Activated naive CD4-positive, alpha-beta T cell treated with anti-CD3 and anti-CD28 coated beads for 36 hours (primary cell): ENCODE results near the gene TBX5. TPM values are rescaled to one million over a fixed set of nuclear protein-coding genes. Genes with fewer than 3 reads are reported as not detected.

Experiments
- CTCF ChIA-PET: fragments of 350-600 bp; sonication (Branson Sonifier 250); formaldehyde crosslinking; loops from one replicate; lab custom pipeline; 2021; ENCODE audit warnings: antibody characterized with exemption; lab: Charles Lee
- DNase-seq: peaks from one replicate; pipeline ENCODE4 v3.0.0-alpha.2; 2020
- H3K27ac Mint-ChIP-seq: one replicate; pipeline ENCODE4 v1.8.0; 2021; ENCODE audit warnings: mild to moderate bottlenecking, mixed read lengths
- H3K27me3 Mint-ChIP-seq: one replicate; pipeline ENCODE4 v1.8.0; 2021; ENCODE audit warnings: low read depth, mixed read lengths
- H3K36me3 Mint-ChIP-seq: one replicate; pipeline ENCODE4 v1.8.0; 2021; ENCODE audit warnings: low read depth, mixed read lengths
- H3K4me1 Mint-ChIP-seq: one replicate; pipeline ENCODE4 v1.8.0; 2021; ENCODE audit warnings: low read depth, mixed read lengths
- H3K4me3 Mint-ChIP-seq: one replicate; pipeline ENCODE4 v1.8.0; 2021; ENCODE audit warnings: mild to moderate bottlenecking, moderate library complexity, mixed read lengths
- H3K9me3 Mint-ChIP-seq: one replicate; pipeline ENCODE4 v1.8.0; 2021; ENCODE audit warnings: mixed read lengths
- intact Hi-C: fragments of 100-400 bp; cut with micrococcal nuclease; formaldehyde crosslinking; loops from one replicate; pipeline ENCODE4 v1.15.1; 2023
- total RNA-seq, 2 experiments: library from RNA; stranded (reverse); gene quantifications; one replicate each; pipeline ENCODE4 v1.2.3, GENCODE V29; 2021

Gene TBX5
- total RNA-seq, 2 experiments from 2014 or later, result not detected

DNA sequence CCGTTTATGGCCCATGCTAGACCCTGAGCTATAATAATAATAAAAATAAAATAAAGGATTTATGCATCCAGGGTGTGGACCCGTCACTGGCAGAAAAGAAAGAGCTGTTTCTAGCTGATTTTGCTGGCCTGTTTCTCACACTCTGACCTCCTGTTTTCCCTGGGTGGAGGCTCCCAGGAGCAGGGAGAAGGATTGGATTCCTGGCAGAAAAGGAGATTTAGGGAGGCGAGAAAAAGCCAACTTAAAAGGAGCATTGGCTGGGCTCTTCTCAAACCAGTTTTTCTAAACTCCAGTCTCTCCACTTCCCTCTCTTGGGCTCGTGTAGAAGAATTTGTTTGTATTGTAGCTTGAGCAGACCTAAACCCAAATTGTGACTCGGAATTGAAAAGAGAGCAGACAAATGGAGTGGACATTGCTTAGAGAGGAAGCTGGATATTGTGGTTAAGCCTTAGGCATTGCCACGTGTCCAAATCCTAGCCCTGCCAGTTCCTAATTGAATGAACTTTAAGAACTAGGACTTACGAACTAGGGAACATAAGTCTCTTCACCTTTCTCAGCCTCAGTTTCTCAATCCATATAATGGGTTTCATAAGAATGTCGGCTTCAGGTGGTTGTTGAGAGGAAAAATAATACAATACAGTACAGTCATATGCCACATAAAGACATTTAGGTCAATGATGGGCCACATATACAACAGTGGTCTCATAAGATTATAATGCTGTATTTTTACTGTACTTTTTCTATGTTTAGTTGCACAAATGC is 14.4 kb upstream of the TBX5 start:
- Mint-ChIP-seq H3K27me3 (peaks cover 39% of the 10 kb centered on the region), H3K36me3 (no peaks in the 10 kb centered on the region), H3K9me3 (no peaks in the 10 kb centered on the region), H3K4me3 (no peak overlapping the region), H3K4me1 (no peaks in the 10 kb centered on the region), H3K27ac (no peak overlapping the region)
- CTCF ChIA-PET, result no interaction called here
- DNase-seq, result no peak
- intact Hi-C loops, result no loop called here

DNA sequence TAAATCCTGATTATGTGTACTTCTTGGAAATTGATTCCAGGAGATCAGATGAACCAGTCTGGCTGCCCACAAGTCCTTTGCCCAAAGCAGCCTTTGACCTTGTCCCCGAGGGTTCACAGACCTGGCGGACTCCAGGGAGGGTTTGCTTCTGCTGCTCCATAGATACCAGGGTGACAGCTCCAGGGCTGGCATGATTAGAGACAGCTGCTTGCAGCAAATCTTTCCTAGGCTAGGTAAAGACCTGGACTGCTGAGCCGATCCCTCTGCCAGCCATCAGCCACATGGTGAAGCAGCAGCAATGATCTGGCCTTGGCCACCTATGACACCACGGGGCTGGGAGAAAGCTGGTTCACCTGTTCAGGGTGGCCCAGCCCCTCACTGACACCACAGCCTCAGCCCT is 10.1 kb upstream of the TBX5 start:
- Mint-ChIP-seq H3K4me3 (no peak overlapping the region), H3K27me3 (peaks cover 61% of the 10 kb centered on the region), H3K9me3 (no peaks in the 10 kb centered on the region), H3K36me3 (no peaks in the 10 kb centered on the region), H3K4me1 (no peaks in the 10 kb centered on the region), H3K27ac (no peak overlapping the region)
- intact Hi-C loops, result no loop called here
- no peak for DNase-seq
- CTCF ChIA-PET, result no interaction called here

DNA sequence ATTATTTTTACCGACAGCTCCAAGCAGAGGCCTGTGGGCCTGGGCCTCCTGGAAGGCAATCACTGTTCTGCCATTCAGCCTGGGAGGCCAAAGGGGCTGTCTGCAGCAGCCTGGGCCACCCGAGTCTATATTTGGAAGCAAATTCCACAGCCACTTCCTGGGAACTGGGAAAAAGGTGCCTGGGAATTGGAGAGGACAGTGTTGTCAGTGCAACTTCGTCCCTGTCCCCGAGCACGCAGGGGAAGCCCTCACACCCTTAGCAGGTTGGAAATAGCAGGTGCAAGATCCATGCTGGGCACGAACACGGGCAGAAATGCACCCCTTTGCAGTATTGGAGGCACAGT is 9.6 kb upstream of the TBX5 start:
- Mint-ChIP-seq H3K36me3 (no peaks in the 10 kb centered on the region), H3K4me1 (no peaks in the 10 kb centered on the region), H3K4me3 (no peak overlapping the region), H3K27ac (no peak overlapping the region), H3K9me3 (no peaks in the 10 kb centered on the region), H3K27me3 (peaks cover 64% of the 10 kb centered on the region)
- CTCF ChIA-PET, result no interaction called here
- DNase-seq, result no peak
- intact Hi-C loops, result no loop called here

DNA sequence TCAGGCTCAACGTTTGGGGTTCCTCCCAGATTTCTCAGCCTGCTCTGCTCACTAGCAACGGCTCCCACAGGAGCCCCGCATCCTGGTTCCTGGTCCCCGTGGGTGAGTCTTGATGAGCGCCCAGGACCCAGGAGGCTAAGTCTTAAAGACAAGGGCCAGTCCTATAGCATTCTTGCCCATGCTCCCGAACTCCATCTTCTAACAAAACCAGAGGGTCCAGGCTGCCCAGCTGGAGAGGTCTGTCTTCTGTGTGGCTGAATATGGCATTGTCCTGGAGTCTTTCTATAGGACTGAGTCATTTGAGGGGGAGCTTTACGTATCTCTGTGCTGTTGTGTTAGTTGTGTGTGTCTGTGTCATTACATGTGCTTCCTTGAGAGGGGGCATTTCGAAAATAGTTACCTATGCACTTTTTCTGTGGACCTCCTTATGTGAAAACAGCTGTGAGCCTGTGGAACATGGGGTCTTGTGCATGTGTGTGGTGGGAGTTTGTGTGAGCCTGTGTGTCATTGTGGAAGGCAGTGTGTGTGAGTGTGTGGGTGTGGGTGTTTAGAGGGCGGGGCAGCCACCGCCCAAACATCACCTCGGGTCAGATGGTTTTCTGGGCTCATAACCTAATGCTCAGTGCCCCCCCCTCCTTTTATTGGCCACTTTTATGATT is 9.1 kb upstream of the TBX5 start:
- intact Hi-C loops, result no loop called here
- CTCF ChIA-PET, result no interaction called here
- peaks cover 68% of the 10 kb centered on the region for H3K27me3 Mint-ChIP-seq

DNA sequence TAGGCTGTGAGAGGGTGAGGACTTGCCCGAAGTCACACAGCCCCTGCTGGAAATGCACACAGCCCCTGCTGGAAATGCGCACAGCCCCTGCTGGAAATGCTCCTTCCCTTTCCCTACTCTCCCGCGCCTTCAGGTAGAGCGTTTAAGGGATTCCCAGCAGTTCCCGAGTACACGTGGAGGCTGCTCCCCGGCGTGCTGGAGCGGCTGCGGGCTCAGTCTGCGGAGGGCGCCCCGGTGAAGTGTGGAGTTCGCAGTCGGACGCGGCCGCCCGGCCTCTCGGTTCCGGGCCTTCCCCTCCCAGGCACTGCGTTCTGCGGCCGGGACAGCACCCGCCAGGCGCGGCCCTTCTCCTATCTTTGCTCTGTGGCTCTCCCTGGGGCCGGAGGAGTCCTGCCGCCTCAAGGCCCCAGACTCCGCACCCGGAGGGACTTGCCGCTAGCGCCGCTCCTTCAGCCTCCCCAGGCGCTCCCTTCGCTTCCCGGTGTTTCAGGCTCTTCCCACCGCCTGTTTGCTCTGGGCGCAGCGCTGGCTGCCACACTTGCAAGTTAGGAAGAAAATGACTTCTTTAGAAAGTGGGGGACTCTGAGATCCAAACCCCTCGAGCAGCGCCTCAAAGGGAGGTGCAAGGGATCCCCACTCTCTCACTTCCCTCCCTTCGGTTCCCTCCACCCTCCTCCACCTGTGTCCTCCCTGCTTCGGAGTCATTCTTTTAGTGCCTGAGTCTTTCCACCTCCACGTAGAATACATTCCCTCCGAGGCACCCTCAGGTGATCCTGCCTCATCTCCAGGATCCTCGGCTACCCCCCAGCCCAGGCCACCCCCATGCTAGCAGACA is 8.3 kb upstream of the TBX5 start:
- intact Hi-C loops, result no loop called here
- H3K4me1 Mint-ChIP-seq, result peaks cover 5% of the 10 kb centered on the region
- no peaks in the 10 kb centered on the region for H3K36me3 Mint-ChIP-seq
- no peak for DNase-seq
- peaks cover 74% of the 10 kb centered on the region for H3K27me3 Mint-ChIP-seq
- no peaks in the 10 kb centered on the region for H3K9me3 Mint-ChIP-seq
- no peak overlapping the region for H3K4me3 Mint-ChIP-seq
- no peak overlapping the region for H3K27ac Mint-ChIP-seq
- CTCF ChIA-PET, result no interaction called here

More for the DNA sequence above, 9.1 kb upstream of the TBX5 start:
- Mint-ChIP-seq H3K27ac (no peak overlapping the region), H3K4me1 (peaks cover under 1% of the 10 kb centered on the region), H3K36me3 (no peaks in the 10 kb centered on the region), H3K4me3 (no peak overlapping the region), H3K9me3 (no peaks in the 10 kb centered on the region)
- no peak for DNase-seq

DNA sequence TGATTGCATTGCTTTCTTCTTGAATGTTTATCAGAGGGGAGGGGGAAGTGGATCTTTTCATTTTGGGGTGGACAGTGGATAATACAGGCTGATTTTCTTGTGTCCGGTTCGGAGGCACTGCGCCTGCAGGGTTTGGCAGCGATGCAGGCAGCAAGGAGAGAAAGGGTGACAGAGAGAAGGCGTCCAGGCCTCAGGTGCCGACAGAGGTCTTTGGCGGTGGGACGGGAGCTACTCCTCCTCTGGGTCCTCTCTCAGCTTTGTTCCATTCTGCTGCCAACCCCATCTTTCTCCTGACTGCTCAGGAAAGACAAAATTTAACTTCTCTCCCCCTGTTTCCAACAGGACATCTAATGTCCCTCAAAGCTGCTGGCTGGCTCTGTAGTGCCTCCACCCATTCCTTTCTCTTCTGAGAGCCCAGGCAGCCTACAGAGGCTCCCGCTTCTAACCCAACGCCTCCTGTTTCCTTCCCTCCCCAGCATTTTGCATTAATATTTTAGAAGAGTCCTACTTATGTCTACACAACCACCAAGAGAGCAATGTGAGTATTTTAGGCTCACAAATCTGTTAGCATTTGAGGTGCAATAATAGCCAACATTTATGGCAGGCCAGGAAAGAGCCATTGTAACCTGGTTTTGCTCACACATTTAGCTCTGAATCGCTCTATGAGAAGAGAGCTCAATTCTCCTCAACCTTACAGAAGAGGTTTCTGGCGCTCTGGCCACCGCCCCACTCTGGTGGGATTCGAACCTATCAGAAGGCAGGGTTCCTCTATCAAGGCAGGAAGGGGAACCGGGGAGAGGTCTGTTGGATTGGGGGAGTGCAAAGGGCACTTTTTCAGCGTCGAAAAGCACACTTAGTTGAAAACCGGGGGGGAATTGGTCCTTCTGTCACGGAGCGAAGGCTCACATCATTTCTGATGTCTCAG is 7.1 kb upstream of the TBX5 start:
- DNase-seq, result no peak
- Mint-ChIP-seq H3K4me3 (no peak overlapping the region), H3K9me3 (no peaks in the 10 kb centered on the region), H3K27ac (no peak overlapping the region), H3K36me3 (no peaks in the 10 kb centered on the region), H3K27me3 (peaks cover 78% of the 10 kb centered on the region), H3K4me1 (peaks cover 11% of the 10 kb centered on the region)
- intact Hi-C loops, result no loop called here
- CTCF ChIA-PET, result no interaction called here

DNA sequence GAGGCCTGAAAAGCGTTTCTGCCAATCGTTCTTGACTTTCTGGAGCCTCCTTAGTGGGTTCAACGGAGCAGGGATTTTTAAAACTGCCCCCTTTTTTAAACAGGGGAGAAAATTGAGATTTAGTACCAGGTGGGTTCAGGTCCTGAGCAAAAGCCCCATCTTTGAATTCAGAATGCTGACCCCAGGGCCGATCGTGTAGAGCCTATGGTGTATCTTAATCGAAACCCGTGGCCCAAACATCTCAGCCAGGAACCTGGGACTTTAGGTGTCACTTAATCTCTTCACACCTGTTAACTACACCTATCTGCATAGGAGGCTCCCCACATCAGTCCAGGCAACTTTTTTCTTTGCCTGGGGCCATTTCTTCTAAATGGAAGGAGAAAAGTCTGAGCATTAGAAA is 6.4 kb upstream of the TBX5 start:
- Mint-ChIP-seq H3K27ac (no peak overlapping the region), H3K9me3 (no peaks in the 10 kb centered on the region), H3K36me3 (no peaks in the 10 kb centered on the region), H3K4me1 (peaks cover 12% of the 10 kb centered on the region), H3K27me3 (peaks cover 82% of the 10 kb centered on the region), H3K4me3 (no peak overlapping the region)
- intact Hi-C loops, result no loop called here
- CTCF ChIA-PET, result no interaction called here
- DNase-seq, result no peak

DNA sequence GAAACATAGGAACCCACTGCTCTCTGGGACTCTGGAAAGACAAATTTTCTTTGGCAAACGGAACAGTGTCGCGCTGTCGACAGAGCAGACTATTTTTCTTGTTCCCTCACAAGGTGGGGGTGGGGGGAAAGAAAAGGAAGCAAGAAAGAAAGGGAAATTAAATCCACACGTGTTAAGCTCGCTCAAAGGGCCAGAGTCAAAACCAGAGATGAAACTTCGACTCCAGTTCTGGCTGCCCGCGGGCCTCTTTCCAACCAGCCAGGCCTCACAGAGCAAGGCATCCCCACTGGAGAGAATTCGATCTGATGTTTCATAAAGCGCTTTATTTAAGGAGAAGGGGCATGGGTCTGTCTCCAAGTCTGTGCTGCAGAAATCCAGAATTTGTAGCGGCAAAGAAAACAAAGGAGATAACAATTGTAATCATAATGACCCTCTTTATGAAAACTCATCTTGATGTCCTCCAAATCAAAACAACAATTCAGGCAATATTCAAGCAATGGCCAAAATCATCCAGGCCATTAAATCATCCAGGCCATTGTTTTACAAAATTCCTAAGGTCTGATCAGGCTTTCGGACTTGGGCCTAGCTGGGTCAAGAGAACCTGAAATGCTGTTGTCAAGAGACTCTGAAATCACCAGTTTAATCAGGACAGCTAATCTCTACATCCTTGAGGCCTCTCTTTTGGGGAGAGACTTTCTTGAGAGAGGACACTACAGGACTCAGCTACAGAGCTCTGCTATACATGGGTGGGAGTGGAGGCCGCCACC is 5.3 kb upstream of the TBX5 start:
- H3K27ac Mint-ChIP-seq, result no peak overlapping the region
- CTCF ChIA-PET, result no interaction called here
- H3K9me3 Mint-ChIP-seq, result no peaks in the 10 kb centered on the region
- intact Hi-C loops, result no loop called here
- H3K4me3 Mint-ChIP-seq, result no peak overlapping the region
- no peak for DNase-seq
- H3K36me3 Mint-ChIP-seq, result no peaks in the 10 kb centered on the region
- H3K4me1 Mint-ChIP-seq, result peaks cover 12% of the 10 kb centered on the region
- peaks cover 80% of the 10 kb centered on the region for H3K27me3 Mint-ChIP-seq

DNA sequence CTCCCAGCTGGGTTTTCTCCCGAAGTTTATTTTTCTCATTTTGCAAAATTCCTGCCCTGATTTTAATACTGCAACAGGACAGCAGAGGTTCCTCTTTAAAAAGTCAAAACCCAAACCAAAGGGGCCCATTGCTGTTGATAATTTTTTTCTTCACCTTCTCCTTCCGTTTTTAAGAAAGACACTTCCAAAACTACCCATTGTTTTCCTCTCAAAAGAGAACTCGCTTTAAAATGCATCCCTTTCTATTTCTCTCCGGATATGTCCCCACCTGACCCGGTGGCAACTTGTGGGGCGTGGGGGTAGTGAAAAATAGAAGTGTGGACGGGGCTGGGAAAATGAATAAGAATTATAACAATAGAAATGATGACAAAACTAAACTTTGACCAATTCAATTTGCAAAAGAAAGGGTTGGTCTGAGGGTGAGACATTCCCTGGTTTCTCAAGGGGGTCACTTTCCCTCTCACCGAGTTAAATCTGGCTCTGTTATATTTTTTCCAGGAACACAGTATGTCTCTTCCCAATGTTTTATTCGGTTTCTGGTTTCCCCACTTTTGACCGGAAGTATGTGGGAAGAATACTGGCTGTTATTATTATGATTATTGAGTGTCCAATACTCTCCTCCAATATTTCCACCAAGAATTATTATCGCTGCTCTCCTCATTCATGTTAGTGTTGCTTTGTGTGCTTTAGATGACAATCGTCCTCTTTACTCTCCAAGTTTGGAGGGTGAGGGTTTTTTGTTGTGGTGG is 4.1 kb upstream of the TBX5 start:
- no peak for DNase-seq
- intact Hi-C loops, result loop anchor here (2.0 kb wide), 1 partner anchor 31 kb away; no protein-coding TSS in a partner anchor
- peaks cover 83% of the 10 kb centered on the region for H3K27me3 Mint-ChIP-seq
- H3K36me3 Mint-ChIP-seq, result no peaks in the 10 kb centered on the region
- H3K4me3 Mint-ChIP-seq, result no peak overlapping the region
- H3K27ac Mint-ChIP-seq, result no peak overlapping the region
- CTCF ChIA-PET, result no interaction called here
- H3K9me3 Mint-ChIP-seq, result no peaks in the 10 kb centered on the region
- H3K4me1 Mint-ChIP-seq, result peaks cover 12% of the 10 kb centered on the region

DNA sequence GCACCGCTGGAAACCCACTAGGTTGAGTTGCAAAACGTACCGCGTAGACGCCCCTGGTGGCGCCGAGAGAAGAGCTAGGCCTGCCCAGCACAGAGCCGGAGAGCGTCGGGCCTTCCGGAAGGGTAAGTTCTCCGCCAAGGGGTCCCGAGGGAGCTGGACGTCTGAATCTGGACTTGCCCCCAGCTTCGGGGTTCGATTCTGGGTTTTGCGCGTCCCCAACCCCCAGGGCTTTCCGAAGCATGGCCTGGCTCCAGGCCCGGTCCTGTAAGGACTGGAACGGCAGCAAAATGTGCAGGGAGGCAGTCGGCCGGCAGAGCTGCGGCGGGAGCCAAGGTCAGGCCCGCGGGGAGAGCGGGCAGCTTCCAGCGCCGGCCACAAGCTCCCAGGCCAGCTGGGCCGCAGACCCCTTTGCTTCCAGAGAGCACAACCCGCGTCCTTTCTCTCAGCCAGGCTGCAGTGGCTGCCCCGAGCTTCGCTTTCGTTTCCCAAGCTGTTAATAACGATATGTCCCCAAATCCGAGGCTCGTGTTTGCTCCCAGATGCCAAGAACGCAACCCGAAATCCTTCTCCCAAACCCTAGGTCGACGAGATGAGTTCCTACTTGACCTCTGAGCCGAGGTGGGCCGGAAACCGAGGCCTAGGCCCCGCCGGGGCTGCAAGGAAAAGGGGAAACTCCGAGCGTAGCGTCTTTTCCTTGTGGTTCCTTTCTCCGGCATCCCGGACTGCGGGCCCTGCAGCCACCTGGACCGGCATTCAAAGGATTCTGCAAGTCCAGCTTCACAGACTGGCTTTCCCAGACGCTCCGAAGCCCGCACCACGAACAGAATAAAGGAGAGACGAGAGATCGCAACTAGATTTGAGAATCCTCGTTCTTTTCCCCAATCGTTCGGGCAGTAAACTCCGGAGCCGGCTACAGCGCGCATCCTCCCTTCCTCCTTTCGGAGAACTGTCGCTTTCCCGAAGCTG is 3.2 kb upstream of the TBX5 start:
- Mint-ChIP-seq H3K36me3 (no peaks in the 10 kb centered on the region), H3K9me3 (no peaks in the 10 kb centered on the region), H3K4me3 (peak overlapping the region; percentile 36), H3K27ac (no peak overlapping the region), H3K27me3 (peaks cover 81% of the 10 kb centered on the region), H3K4me1 (peaks cover 14% of the 10 kb centered on the region)
- DNase-seq, result no peak
- CTCF ChIA-PET, result no interaction called here
- intact Hi-C loops, result loop anchor here (2.0 kb wide), 1 partner anchor 32 kb away; no protein-coding TSS in a partner anchor
